SW 1271 (cell line): ENCODE data around the gene ANKFY1.

Experiments used
- DNase-seq, 2 experiments: peaks; one replicate each; lab custom pipeline; 2025; lab: John Stamatoyannopoulos, UW

Gene ANKFY1

GRCh38 chr17:4177806-4178205 is 86.0 kb downstream of the ANKFY1 start:
- DNase-seq = no peak

GRCh38 chr17:4176808-4177472 is 86.8 kb downstream of the ANKFY1 start:
- no peak for DNase-seq

GRCh38 chr17:4175921-4176807 is 87.6 kb downstream of the ANKFY1 start:
- DNase-seq = no peak

- no peak for DNase-seq
These were observed 89.2 kb downstream of the ANKFY1 start for GRCh38 chr17:4174556-4174955.

- DNase-seq = no peak
These were observed 90.0 kb downstream of the ANKFY1 start for GRCh38 chr17:4173781-4174180.

DNA sequence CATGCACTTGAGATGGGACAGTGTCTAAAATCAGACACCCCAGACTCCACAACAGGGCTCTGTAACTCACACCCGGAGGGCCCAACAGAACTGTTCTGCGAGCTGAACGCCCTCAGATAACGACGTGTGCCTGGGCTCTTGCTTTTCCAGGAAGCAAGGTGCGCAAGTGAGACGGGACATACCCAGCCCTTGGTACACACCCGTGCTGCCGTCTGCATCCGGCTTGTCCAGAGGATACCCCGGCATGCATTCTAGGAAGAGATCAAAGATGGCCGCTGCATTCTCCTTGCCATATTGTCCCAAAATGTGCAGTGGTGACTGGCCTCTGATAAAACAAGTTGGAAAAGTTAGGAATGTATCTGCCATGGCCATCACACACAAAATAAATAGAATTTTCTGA is 91.4 kb downstream of the ANKFY1 start:
- no peak for DNase-seq

DNA sequence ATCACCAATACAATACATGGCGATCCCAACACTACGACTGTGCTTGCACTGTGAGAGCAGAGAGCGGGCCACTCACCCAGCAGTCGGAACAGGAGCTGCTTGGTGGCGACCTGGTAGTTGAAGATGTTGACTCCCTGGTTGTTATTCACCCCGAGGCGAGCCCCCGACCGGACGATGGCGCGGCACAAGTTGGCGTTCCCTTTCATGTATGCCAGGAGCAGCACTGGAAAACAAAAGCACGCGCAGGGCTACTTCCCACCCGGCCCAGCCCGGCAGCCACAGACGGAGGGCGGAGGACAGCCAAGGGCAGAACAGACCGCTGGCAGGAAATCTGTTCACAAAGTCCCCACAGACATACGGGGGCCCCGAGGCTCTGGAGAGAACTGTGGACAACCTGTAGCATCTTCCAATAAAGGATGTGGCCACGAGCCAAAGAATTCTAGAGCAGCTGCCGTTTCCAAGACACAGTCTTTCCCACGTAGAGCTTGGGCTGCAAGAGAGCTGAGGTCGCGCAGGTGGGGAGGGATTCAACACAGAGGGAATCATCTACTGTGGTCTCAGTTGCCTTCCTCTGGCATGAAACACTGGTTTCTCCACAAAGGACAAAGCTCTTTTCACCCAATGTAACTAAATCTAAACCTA is 93.0 kb downstream of the ANKFY1 start:
- DNase-seq = no peak

GRCh38 chr17:4167786-4168185 is 96.0 kb downstream of the ANKFY1 start:
- no peak for DNase-seq

DNA sequence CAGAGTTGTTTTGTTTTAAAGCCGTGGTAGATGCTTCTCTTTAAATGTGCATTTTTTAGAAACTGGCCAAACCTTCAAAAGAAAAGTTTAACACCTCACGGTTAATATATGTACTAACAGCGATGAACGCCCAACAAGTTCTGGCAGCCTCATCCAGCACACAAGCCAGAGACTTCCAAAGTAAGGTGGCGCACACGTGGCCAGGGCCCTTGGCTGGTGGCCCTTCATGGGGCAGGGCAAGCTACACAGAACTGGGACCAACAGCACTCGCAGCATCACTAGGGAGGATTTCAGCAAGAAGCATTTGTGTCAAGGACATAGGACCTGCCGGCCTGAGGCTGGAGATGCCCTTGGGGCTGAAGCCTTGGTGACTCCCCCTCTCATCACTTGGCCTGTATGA is 97.4 kb downstream of the ANKFY1 start:
- no peak for DNase-seq

DNA sequence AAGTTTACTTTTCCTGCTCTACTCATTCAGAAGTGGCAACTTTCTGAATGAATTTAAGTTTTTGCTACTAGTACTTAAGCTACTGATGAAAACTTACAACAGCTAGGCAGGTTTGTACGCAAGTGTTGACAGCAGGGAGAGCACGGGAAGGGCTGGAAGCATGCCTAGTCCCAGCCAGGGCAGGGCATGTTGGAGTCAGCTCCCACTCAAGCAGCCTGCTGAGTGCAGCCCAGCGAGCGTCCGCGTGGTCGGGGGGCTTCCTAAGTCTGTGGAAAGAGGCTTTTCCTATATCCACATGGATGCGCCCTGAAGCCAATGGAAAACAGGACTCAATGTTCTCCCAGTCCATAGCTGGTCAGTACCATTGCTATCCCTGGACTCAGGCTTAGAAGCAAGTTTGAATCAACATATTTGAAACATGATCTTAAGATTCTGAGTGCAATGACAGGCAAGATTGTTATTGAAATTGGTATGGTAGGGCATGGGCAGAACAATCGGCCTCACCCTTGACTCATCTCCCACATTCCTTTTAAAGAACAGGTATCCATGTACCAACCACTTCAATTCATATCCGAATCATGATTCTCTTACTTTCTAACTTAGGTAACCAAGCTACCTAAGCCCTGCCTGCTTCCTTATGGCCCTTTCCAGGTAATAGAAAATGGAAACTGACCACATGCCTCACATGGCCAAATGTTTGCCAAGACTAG is 98.3 kb downstream of the ANKFY1 start:
- DNase-seq = no peak

DNA sequence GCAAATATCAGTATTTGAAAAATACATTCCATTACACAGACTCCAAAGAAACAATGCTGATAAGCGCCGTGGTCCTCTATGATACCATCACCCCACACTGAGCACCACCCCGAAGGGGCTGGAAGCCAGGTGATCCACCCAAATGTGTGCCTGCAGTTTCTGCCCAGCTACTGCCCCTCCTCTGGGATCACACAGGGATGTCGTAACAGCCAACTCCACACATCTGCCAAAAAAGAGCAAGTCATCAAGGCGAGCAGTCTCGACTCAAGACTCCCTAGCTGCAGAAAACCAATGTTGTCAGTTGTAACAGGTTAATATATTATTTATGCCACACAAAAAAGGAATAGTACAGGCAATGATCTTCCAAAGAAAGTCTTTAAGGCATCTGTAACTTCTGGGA is 99.8 kb downstream of the ANKFY1 start:
- DNase-seq = no peak

DNA sequence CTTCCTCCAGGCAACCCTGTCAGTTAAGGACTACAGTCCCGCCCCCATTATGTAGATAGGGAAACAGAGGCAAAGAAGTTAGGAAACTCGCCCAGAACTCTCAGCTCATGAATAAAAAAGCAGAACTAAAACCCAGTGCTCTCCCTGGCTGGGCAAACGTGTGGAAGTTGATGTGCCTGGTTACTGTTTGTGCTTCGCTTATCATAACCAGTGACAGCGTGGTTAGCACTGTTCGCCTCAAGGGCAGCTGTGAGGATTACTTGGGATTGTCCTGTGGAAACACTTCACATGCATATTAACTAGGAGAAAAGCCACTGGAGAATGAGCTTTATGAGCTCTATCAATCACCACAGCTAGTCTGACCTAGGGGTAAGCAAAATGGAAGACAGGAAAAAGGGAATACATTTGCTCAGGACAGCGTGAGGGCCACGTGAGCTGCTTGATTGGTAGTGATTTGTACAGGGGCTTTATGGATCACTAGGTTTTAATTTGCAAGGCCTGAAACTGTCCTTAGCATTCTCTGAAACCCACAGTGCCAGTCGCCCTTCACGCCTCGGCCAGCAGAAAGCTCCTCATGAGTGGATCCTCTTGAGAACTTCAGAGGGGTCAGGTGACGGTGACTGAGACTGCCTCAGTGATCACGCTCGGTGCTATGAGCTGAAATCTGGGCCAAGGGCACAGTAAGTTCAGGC is 100.9 kb downstream of the ANKFY1 start:
- DNase-seq = no peak

- DNase-seq = no peak
These were observed 101.5 kb downstream of the ANKFY1 start for GRCh38 chr17:4162321-4162720.

- DNase-seq = no peak
These were observed 101.8 kb downstream of the ANKFY1 start for GRCh38 chr17:4161967-4162305.

- DNase-seq = peak in 1 of 2 experiments; percentile 61
These were observed 102.4 kb downstream of the ANKFY1 start for GRCh38 chr17:4161192-4161966.

DNA sequence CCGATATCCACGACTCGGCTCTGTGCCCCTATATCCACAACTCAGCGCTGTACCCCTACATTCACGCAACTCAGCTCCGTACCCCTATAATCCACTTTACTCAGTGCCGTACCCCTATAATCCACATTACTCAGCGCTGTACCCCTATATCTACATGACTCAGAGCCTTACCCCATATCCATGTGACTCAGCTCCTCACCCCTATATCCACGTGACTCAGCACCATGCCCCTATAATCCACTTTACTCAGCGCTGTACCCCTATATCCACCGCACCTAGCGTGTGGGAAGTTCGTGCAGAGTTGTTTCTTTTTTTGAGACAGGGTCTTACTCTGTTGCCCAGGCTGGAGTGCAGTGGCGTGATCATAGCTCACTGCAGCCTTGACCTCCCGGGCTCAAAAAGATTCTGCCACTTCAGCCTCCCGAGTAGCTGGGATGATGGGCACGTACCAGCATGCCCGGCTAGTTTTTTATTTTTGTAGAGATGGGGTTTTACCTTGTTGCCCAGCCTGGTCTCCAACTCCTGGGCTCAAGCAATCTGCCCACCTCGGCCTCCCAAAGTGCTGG is 103.4 kb downstream of the ANKFY1 start:
- DNase-seq = no peak

DNA sequence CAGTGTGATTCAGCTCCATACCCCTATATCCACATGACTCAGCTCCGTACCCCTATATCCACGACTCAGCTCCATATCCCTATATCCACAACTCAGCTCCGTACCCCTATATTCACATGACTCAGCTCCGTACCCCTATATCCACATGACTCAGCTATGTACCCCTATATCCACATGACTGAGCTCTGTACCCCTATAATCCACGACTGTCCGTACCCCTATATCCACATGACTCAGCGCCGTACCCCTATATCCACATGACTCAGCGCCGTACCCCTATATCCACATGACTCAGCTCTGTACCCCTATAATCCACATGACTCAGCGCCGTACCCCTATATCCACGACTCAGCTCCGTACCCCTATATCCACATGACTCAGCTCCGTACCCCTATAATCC is 104.0 kb downstream of the ANKFY1 start:
- DNase-seq = no peak

GRCh38 chr17:4157618-4158333 is 106.0 kb downstream of the ANKFY1 start:
- no peak for DNase-seq

DNA sequence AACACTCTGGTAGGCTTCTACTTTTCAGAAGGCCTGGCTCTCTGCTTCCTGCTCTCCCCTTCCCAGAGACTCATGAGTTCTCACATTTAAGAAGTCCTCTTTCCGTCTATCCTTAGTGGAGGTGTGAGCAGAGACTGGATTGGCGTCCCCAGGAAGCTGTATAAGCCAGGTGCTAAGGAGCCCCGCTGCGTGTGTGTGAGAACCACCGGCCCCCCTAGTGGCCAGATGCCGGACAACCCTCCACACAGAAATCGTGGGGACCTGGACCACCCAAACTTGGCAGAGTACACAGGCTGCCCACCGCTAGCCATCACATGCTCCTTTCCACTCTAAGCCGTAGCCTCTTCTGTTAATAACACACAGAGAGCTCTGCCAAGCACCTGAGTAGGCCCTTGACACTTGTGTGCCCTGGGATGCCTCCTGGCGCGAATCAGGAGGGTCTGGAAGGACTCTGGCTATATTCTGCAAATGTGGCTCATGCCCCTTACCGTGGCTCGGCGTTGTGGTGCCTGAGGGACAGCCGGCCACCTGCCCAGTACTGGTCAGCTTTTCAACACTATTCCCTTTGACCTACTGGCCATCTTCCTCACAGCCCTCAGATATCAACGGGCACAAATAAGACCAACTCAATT is 106.9 kb downstream of the ANKFY1 start:
- no peak for DNase-seq
